H1 (cell line): ENCODE measurements around the gene SPRYD4. TPM values are rescaled to one million over a fixed set of nuclear protein-coding genes. Genes with fewer than 3 reads are reported as not detected.

ENCODE experiments used
- CTCF ChIA-PET: fragments of 300-600 bp; sonication (Branson Sonifier 250); formaldehyde crosslinking; loops from one replicate; lab custom pipeline; 2021; ENCODE audit not compliant: partially characterized antibody; lab: Charles Lee
- POLR2A ChIA-PET: fragments of 300-600 bp; sonication (Branson Sonifier 250); formaldehyde crosslinking; loops from one replicate; lab custom pipeline; 2021; ENCODE audit warnings: inconsistent platforms; ENCODE audit not compliant: partially characterized antibody; lab: Charles Lee
- DNase-seq, 2 experiments: peaks; one replicate each; pipeline versions ENCODE4 v3.0.0 to v3.0.0-alpha.2; 2010 to 2022; ENCODE audit warnings: low spot score in 2 of 2, low read depth in 1 of 2, mixed read lengths in 1 of 2
- FAIRE-seq: peaks from 2 replicates; lab custom pipeline; 2011; peaks lifted over from hg19 to GRCh38; lab: Jason Lieb, UNC
- H2AFZ ChIP-seq: 2 replicates; pipeline ENCODE4 v1.8.1; 2012; ENCODE audit warnings: low read length, inconsistent platforms
- H2AK5ac ChIP-seq: 2 replicates; pipeline ENCODE4 v1.6.1; 2013; ENCODE audit warnings: low read depth, low read length
- H2BK120ac ChIP-seq: replicated peaks from 2 replicates; pipeline ENCODE3; 2013; ENCODE audit warnings: low read depth, low read length, inconsistent platforms
- H2BK12ac ChIP-seq: 2 replicates; pipeline ENCODE4 v1.6.1; 2013; ENCODE audit warnings: low read depth, low read length
- H2BK15ac ChIP-seq: 2 replicates; pipeline ENCODE4 v1.6.1; 2013; ENCODE audit warnings: low read length
- H2BK20ac ChIP-seq: 2 replicates; pipeline ENCODE4 v1.6.1; 2013; ENCODE audit warnings: low read length
- H2BK5ac ChIP-seq: 2 replicates; pipeline ENCODE4 v1.6.1; 2013; ENCODE audit warnings: low read depth, low read length
- H3K14ac ChIP-seq: 2 replicates; pipeline ENCODE4 v1.6.1; 2013; ENCODE audit warnings: inconsistent platforms; ENCODE audit not compliant: insufficient read length
- H3K18ac ChIP-seq: 2 replicates; pipeline ENCODE4 v1.6.1; 2013; ENCODE audit warnings: low read length; ENCODE audit errors: extremely low read depth
- H3K23ac ChIP-seq: 2 replicates; pipeline ENCODE4 v1.6.1; 2013; ENCODE audit warnings: inconsistent platforms; ENCODE audit not compliant: insufficient read length
- H3K23me2 ChIP-seq: 2 replicates; pipeline ENCODE4 v1.6.1; 2013; ENCODE audit warnings: low read depth, low read length
- H3K27ac ChIP-seq: 2 replicates; pipeline ENCODE4 v1.6.1; 2011; ENCODE audit warnings: low read depth, low read length, inconsistent platforms
- H3K27me3 ChIP-seq, 4 experiments: replicated peaks in 1 of 4; 1 replicate in 1 of 4; 2 replicates in 3 of 4; pipeline versions ENCODE4 v1.6.1 to v1.8.1; 2011 to 2013; ENCODE audit warnings: low read length in 3 of 4, mild to moderate bottlenecking in 3 of 4, inconsistent platforms in 2 of 4, mixed read lengths in 2 of 4, moderate library complexity in 1 of 4; ENCODE audit not compliant: control insufficient read depth in 3 of 4, insufficient read depth in 3 of 4; ENCODE audit errors: extremely low read depth in 1 of 4
- H3K36me3 ChIP-seq, 4 experiments: 2 replicates each; pipeline versions ENCODE4 v1.6.1 to v1.8.1; 2011 to 2013; ENCODE audit warnings: mild to moderate bottlenecking in 4 of 4, low read length in 3 of 4, moderate library complexity in 2 of 4, control low read depth in 1 of 4, inconsistent platforms in 1 of 4; ENCODE audit not compliant: insufficient read depth in 4 of 4, control insufficient read depth in 2 of 4
- H3K4ac ChIP-seq: replicated peaks from 2 replicates; pipeline ENCODE3; 2013; ENCODE audit warnings: low read length, low read depth, mixed read lengths, inconsistent platforms; ENCODE audit not compliant: insufficient read length
- H3K4me1 ChIP-seq, 4 experiments: replicated peaks in 1 of 4; 1 replicate in 1 of 4; 2 replicates in 3 of 4; pipeline versions ENCODE4 v1.6.1 to v1.8.1; 2011 to 2013; ENCODE audit warnings: low read length in 3 of 4, inconsistent platforms in 2 of 4, mixed read lengths in 1 of 4; ENCODE audit not compliant: insufficient read depth in 4 of 4, control insufficient read depth in 3 of 4
- H3K4me2 ChIP-seq, 2 experiments: 2 replicates each; pipeline versions ENCODE4 v1.6.1 to v1.8.1; 2011 to 2013; ENCODE audit warnings: low read depth in 2 of 2, low read length in 2 of 2, control low read depth in 1 of 2, inconsistent platforms in 1 of 2, mild to moderate bottlenecking in 1 of 2; ENCODE audit not compliant: insufficient read depth in 1 of 2
- H3K4me3 ChIP-seq, 4 experiments: fragments of 200-600, 300-600 bp in 1 of 4; sonication (generic), shearing (Covaris generic), sonication (Bioruptor Twin) in 1 of 4; 2 replicates each; pipeline versions ENCODE4 v1.5.1 to v1.8.1; 2011 to 2016; ENCODE audit warnings: low read length in 4 of 4, low read depth in 3 of 4, control low read depth in 2 of 4, inconsistent platforms in 2 of 4, mild to moderate bottlenecking in 2 of 4, mixed read lengths in 1 of 4, moderate library complexity in 1 of 4; ENCODE audit not compliant: insufficient read depth in 2 of 4; ENCODE audit errors: extremely low read depth in 1 of 4
- H3K56ac ChIP-seq: replicated peaks from 2 replicates; pipeline ENCODE3; 2013; ENCODE audit warnings: low read depth, mild to moderate bottlenecking, mixed read lengths, low read length, inconsistent platforms; ENCODE audit not compliant: insufficient read length
- H3K79me1 ChIP-seq: 2 replicates; pipeline ENCODE4 v1.6.1; 2013; ENCODE audit warnings: low read depth, low read length, control low read depth
- H3K79me2 ChIP-seq, 2 experiments: 2 replicates each; pipeline versions ENCODE4 v1.6.1 to v1.8.1; 2012 to 2013; ENCODE audit warnings: low read length in 2 of 2, mild to moderate bottlenecking in 2 of 2, inconsistent platforms in 1 of 2; ENCODE audit not compliant: insufficient read depth in 2 of 2, control insufficient read depth in 1 of 2
- H3K9ac ChIP-seq, 4 experiments: replicated peaks in 1 of 4; 1 replicate in 1 of 4; 2 replicates in 3 of 4; pipeline versions ENCODE4 v1.6.1 to v1.8.1; 2011 to 2013; ENCODE audit warnings: low read depth in 3 of 4, low read length in 3 of 4, control low read depth in 2 of 4, mild to moderate bottlenecking in 2 of 4, moderate library complexity in 2 of 4, inconsistent platforms in 1 of 4; ENCODE audit errors: extremely low read depth in 1 of 4
- H3K9me3 ChIP-seq, 2 experiments: 2 replicates each; pipeline versions ENCODE4 v1.6.1 to v1.8.1; 2012 to 2013; ENCODE audit warnings: mild to moderate bottlenecking in 2 of 2, moderate library complexity in 2 of 2, control low read depth in 1 of 2, inconsistent platforms in 1 of 2, low read depth in 1 of 2, low read length in 1 of 2, mixed read lengths in 1 of 2; ENCODE audit not compliant: insufficient read depth in 2 of 2
- H4K20me1 ChIP-seq, 2 experiments: replicated peaks in 1 of 2; 2 replicates each; pipeline versions ENCODE3 to v1.8.1; 2011 to 2013; ENCODE audit warnings: inconsistent platforms in 2 of 2, low read length in 2 of 2, mild to moderate bottlenecking in 1 of 2; ENCODE audit not compliant: insufficient read depth in 2 of 2, control insufficient read depth in 1 of 2
- H4K5ac ChIP-seq: 2 replicates; pipeline ENCODE4 v1.6.1; 2013; ENCODE audit warnings: low read length, low read depth, mixed read lengths, inconsistent platforms; ENCODE audit not compliant: insufficient read length
- H4K8ac ChIP-seq: 2 replicates; pipeline ENCODE4 v1.8.0; 2013; ENCODE audit warnings: mild to moderate bottlenecking, moderate library complexity, low read length, inconsistent platforms; ENCODE audit not compliant: insufficient read depth; ENCODE audit errors: extremely low read depth
- H4K91ac ChIP-seq: replicated peaks from 2 replicates; pipeline ENCODE3; 2013; ENCODE audit warnings: low read length, mixed read lengths, inconsistent platforms; ENCODE audit not compliant: insufficient read length
- CBX5 ChIP-seq: fragments of 300-800, 300-1000 bp; sonication (generic); IDR thresholded peaks from 2 replicates; pipeline ENCODE4 v1.7.1; 2016; ENCODE audit warnings: antibody characterized with exemption, low read length, low read depth
- CBX8 ChIP-seq: fragments of 300-800, 300-1000 bp; sonication (generic); IDR thresholded peaks from 2 replicates; pipeline ENCODE4 v1.7.1; 2016; ENCODE audit warnings: low read depth, low read length, borderline replicate concordance
- CTBP2 ChIP-seq: IDR thresholded peaks from 2 replicates; pipeline ENCODE4 v1.7.0; 2011; ENCODE audit warnings: borderline replicate concordance, mild to moderate bottlenecking, moderate library complexity, mixed read lengths, low read length; ENCODE audit not compliant: insufficient read depth, insufficient read length
- KDM1A ChIP-seq: fragments of 200-600, 300-600 bp; sonication (generic); IDR thresholded peaks from 2 replicates; pipeline ENCODE4 v1.7.1; 2016; ENCODE audit warnings: mild to moderate bottlenecking, low read length, borderline replicate concordance
- RFX5 ChIP-seq: IDR thresholded peaks from 2 replicates; pipeline ENCODE4 v1.6.1; 2011; ENCODE audit warnings: low read depth, low read length, improper control_type of control experiment, borderline replicate concordance
- RXRA ChIP-seq: IDR thresholded peaks from 2 replicates; pipeline ENCODE4 v1.6.1; 2011; ENCODE audit warnings: low read depth, mild to moderate bottlenecking, low read length, moderate library complexity; ENCODE audit not compliant: insufficient read depth
- SIN3A ChIP-seq, 2 experiments: IDR thresholded peaks in 1 of 2; conservative IDR thresholded peaks in 1 of 2; 2 replicates each; pipeline ENCODE4 v1.6.1; 2011 to 2012; ENCODE audit warnings: low read length in 2 of 2, improper control_type of control experiment in 1 of 2, low read depth in 1 of 2, mild to moderate bottlenecking in 1 of 2
- SRF ChIP-seq: IDR thresholded peaks from 2 replicates; pipeline ENCODE4 v1.6.1; 2011; ENCODE audit warnings: mild to moderate bottlenecking, low read depth, low read length, moderate library complexity
- TEAD4 ChIP-seq: IDR thresholded peaks from 2 replicates; pipeline ENCODE4 v1.6.1; 2012; ENCODE audit warnings: low read depth, low read length, inconsistent platforms, mixed read lengths
- ZNF274 ChIP-seq: IDR thresholded peaks from 2 replicates; pipeline ENCODE4 v1.7.0; 2012; ENCODE audit warnings: low read length, borderline replicate concordance; ENCODE audit errors: extremely low read depth
- WGBS, 2 experiments: shearing (Covaris generic) in 1 of 2; methylation state at CpG; one replicate each; pipeline versions ENCODE4 v1.1.6 to v1.1.7; 2013 to 2015; ENCODE audit warnings: low lambda C conversion rate in 2 of 2, mixed read lengths in 2 of 2, inconsistent platforms in 1 of 2, low coverage in 1 of 2, missing lambda C conversion rate in 1 of 2; ENCODE audit not compliant: insufficient replicate concordance in 2 of 2, insufficient coverage in 1 of 2, insufficient read length in 1 of 2; ENCODE audit errors: extremely low coverage in 1 of 2, missing lambda C conversion rate in 1 of 2; 5-methylcytosine and 5-hydroxymethylcytosine counted together
- polyA plus RNA-seq, 7 experiments: library from polyadenylated mRNA; depleted of rRNA in 3 of 7; stranded (reverse) in 5 of 7; unstranded in 2 of 7; fragments of >200 nt in 5 of 7; fragments of 200-250 nt in 2 of 7; gene quantifications; 1 replicate in 5 of 7; 2 replicates in 1 of 7; 4 replicates in 1 of 7; pipeline versions ENCODE4 v1.2.1 to v1.2.3, GENCODE V29; 2011 to 2013; ENCODE audit warnings: missing spikeins in 2 of 7, mixed read lengths in 2 of 7
- total RNA-seq: library from RNA; stranded (reverse); fragmentation: NEBNext Ultra II Directional; extraction: Animal tissue kit (Norgen Biotek cat#: 25700); gene quantifications from 2 replicates; pipeline ENCODE4 v1.2.1, GENCODE V29; 2021
- TF ChIP-seq, protein P1 (sequence below): IDR thresholded peaks from 2 replicates; pipeline ENCODE4 v1.6.1; 2011; ENCODE audit warnings: low read depth, mild to moderate bottlenecking, low read length; ENCODE audit not compliant: insufficient read depth

The SPRYD4 gene
- total and polyA plus RNA-seq, 2 of the 8 experiments (the other 6 are each of a cell fraction or from before 2014, with no cell fraction given): 4.3 to 5.3 TPM

DNA sequence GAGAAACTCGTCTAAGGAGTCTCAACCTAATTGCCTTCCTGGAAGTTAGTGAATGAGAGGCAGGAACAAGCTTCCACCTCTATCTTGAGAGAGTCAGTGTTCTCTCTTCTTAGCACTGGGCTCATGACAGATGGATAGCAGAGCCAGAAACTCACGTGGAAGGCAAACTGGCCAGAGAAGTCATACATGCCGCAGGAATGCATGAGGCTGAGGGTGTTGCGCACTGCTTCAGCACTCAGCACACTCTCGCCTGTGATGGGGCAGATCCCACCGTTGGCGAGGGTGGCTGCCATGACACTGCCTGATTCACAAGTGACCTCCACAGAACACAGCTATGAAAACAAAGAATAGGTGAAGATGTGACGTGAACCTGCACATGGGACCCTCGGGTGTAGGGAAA is 6.0 kb downstream of the SPRYD4 start:
- Histone ChIP-seq H4K5ac (no peak overlapping the region), H3K23me2 (no peaks in the 10 kb centered on the region), H3K4ac (no peak overlapping the region), H3K4me2 (no peak overlapping the region), H2BK5ac (no peak overlapping the region), H4K20me1 (peaks cover 2% of the 10 kb centered on the region in 2 experiments), H4K8ac (no peak overlapping the region), H3K79me1 (peaks cover 8% of the 10 kb centered on the region), H3K14ac (no peak overlapping the region), H2BK15ac (no peak overlapping the region), H3K4me1 (peaks cover 0 to 3% (median 0%) of the 10 kb centered on the region in 4 experiments; a peak in 1 of 7 replicates), H2AFZ (no peak overlapping the region), H3K9me3 (no peaks in the 10 kb centered on the region), H4K91ac (no peak overlapping the region), H3K36me3 (peaks cover 5 to 27% (median 7%) of the 10 kb centered on the region in 4 experiments; a peak in 7 of 8 replicates), H3K9ac (no peak overlapping the region), H2BK12ac (no peak overlapping the region), H2BK20ac (no peak overlapping the region), H3K56ac (no peak overlapping the region), H2BK120ac (no peak overlapping the region), H3K4me3 (no peak overlapping the region), H3K18ac (no peak overlapping the region), H3K27ac (no peak overlapping the region), H3K27me3 (no peaks in the 10 kb centered on the region), H2AK5ac (no peak overlapping the region), H3K79me2 (peaks cover 0 to 18% of the 10 kb centered on the region in 2 experiments; a peak in 2 of 4 replicates), H3K23ac (no peak overlapping the region)
- ChIA-PET POLR2A (interaction anchor here (0.8 to 2.5 kb wide), 5 partner anchors 10 to 180 kb away, joined by 3 to 9 read pairs (median 6); partner anchors contain the start of gene GLS2), CTCF (interaction anchor here (1.0 to 1.7 kb wide), 4 partner anchors 10 to 116 kb away, joined by 3 to 5 read pairs (median 4); no protein-coding TSS in a partner anchor)
- no peak for TF ChIP-seq CBX8
- no peak for TF ChIP-seq CTBP2
- TF ChIP-seq, protein P1, sequence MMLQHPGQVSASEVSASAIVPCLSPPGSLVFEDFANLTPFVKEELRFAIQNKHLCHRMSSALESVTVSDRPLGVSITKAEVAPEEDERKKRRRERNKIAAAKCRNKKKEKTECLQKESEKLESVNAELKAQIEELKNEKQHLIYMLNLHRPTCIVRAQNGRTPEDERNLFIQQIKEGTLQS: no peak
- TF ChIP-seq SRF: no peak
- no peak for TF ChIP-seq ZNF274
- no peak for TF ChIP-seq RFX5
- TF ChIP-seq TEAD4: no peak
- no peak for TF ChIP-seq CBX5
- no peak for TF ChIP-seq SIN3A (conservative IDR thresholded peaks at IDR 0.05 in 1 of 2, IDR thresholded peaks at IDR 0.05 in 1 of 2; ENCODE audit: low read depth in 1 of 2, low read length in 2 of 2)
- no peak for TF ChIP-seq KDM1A
- TF ChIP-seq RXRA: no peak
- DNase-seq (no peak), FAIRE-seq (no peak)
- 87% methylated on average over 9 of the region's 9 CpGs; no CpG with 5 or more reads in 1 of the 2 experiments for WGBS, 2 experiments
